Erythroblast (primary cell): ENCODE measurements around the gene CA5A.

Source experiments
- GATA1 ChIP-seq: IDR thresholded peaks from 2 replicates; pipeline ENCODE4 v1.6.1; 2011; ENCODE audit warnings: low read depth, mild to moderate bottlenecking, control low read depth, low read length, moderate library complexity
- POLR2A ChIP-seq: IDR thresholded peaks from 2 replicates; pipeline ENCODE4 v1.6.1; 2011; ENCODE audit warnings: mild to moderate bottlenecking, low read length

DNA sequence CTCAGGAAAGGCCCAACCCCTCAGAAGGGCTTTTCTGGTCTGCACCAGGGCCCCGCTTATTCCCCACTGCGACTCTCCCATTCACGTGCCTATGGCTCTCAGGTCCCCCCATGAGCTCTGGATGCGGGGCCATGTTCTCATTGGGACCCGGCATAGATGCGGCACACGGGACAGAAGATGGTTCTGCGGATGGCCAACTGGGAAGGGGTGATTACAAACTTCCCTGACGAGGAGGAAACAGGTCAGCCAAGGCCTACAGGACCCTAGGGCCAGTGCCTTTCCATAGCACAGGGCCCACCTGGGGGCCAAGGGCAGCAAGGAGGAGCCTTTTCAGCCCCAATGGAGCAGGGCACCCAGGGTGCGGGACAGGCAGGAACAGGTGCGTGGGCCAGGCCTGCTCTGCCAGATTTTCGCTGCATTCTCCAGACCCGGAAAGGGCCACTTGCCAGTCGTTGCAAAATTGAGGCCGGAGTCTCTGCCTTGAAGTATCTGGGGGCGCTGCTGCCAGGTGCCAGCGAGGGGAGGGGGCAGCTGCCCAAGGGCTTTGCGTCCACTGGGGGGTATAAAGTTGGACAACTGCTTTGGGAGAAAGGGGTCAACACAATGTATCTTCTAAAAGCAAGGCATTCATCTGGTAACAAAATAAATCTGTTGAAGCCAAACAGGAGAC, 87.5 kb downstream of the CA5A start:
- TF ChIP-seq POLR2A (no peak), GATA1 (no peak)
